ENCODE measurements around the gene ANKMY1. TPM values are rescaled to one million over a fixed set of nuclear protein-coding genes. Genes with fewer than 3 reads are reported as not detected.

The ANKMY1 gene
- total RNA-seq, 1 donor: 5.2 TPM

- no peak overlapping the region for H3K4me3 ChIP-seq (ENCODE audit: low read depth, low read length)
- no peak for DNase-seq (ENCODE audit: low read depth)
- no peak for TF ChIP-seq CTCF (IDR thresholded peaks at IDR 0.05; ENCODE audit: insufficient read depth, low read depth, low read length)
Observed at GRCh38 chr2:240531038-240531437, 26.8 kb downstream of the ANKMY1 start.

- TF ChIP-seq CTCF (IDR thresholded peaks at IDR 0.05; ENCODE audit: insufficient read depth, low read depth, low read length): no peak
Observed at GRCh38 chr2:240530181-240530580, 27.6 kb downstream of the ANKMY1 start.

GRCh38 chr2:240529344-240529999 is 28.3 kb downstream of the ANKMY1 start:
- no peak for TF ChIP-seq CTCF (IDR thresholded peaks at IDR 0.05; ENCODE audit: insufficient read depth, low read depth, low read length)
- no peak overlapping the region for H3K4me3 ChIP-seq (ENCODE audit: low read depth, low read length)
- DNase-seq (ENCODE audit: low read depth): no peak

More at GRCh38 chr2:240530181-240530580, 27.6 kb downstream of the ANKMY1 start:
- no peak overlapping the region for H3K4me3 ChIP-seq (ENCODE audit: low read depth, low read length)
- DNase-seq (ENCODE audit: low read depth): no peak

GRCh38 chr2:240528406-240529040 is 29.3 kb downstream of the ANKMY1 start:
- no peak for TF ChIP-seq CTCF (IDR thresholded peaks at IDR 0.05; ENCODE audit: insufficient read depth, low read depth, low read length)
- DNase-seq (ENCODE audit: low read depth): no peak
- H3K4me3 ChIP-seq (ENCODE audit: low read depth, low read length): no peak overlapping the region

GRCh38 chr2:240527153-240527750 is 30.5 kb downstream of the ANKMY1 start:
- no peak overlapping the region for H3K4me3 ChIP-seq (ENCODE audit: low read depth, low read length)
- TF ChIP-seq CTCF (IDR thresholded peaks at IDR 0.05; ENCODE audit: insufficient read depth, low read depth, low read length): no peak
- no peak for DNase-seq (ENCODE audit: low read depth)

GRCh38 chr2:240526521-240526920 is 31.3 kb downstream of the ANKMY1 start:
- H3K4me3 ChIP-seq (ENCODE audit: low read depth, low read length): no peak overlapping the region
- DNase-seq (ENCODE audit: low read depth): no peak
- TF ChIP-seq CTCF (IDR thresholded peaks at IDR 0.05; ENCODE audit: insufficient read depth, low read depth, low read length): no peak
